Esophagus (tissue), 2 donors: ENCODE data around the gene KRTAP5-4. TPM values are rescaled to one million over a fixed set of nuclear protein-coding genes. Genes with fewer than 3 reads are reported as not detected.

Experiments used
- H3K27ac ChIP-seq, 2 donors: one replicate each; pipeline ENCODE4 v1.5.1; 2013; ENCODE audit warnings: low read depth in 2 of 2, mild to moderate bottlenecking in 2 of 2, inconsistent platforms in 1 of 2, low read length in 1 of 2, moderate library complexity in 1 of 2
- H3K27me3 ChIP-seq, 2 donors: one replicate each; pipeline ENCODE4 v1.6.1; 2013; ENCODE audit warnings: low read length in 2 of 2, control low read depth in 1 of 2, mild to moderate bottlenecking in 1 of 2; ENCODE audit not compliant: insufficient read depth in 2 of 2, control insufficient read depth in 1 of 2
- H3K36me3 ChIP-seq, 2 donors: one replicate each; pipeline ENCODE4 v1.6.1; 2013; ENCODE audit warnings: low read length in 1 of 2; ENCODE audit not compliant: control insufficient read depth in 2 of 2, insufficient read depth in 2 of 2
- H3K4me1 ChIP-seq, 2 donors: one replicate each; pipeline ENCODE4 v1.6.1; 2013; ENCODE audit warnings: low read length in 1 of 2; ENCODE audit not compliant: control insufficient read depth in 2 of 2, insufficient read depth in 2 of 2
- H3K4me3 ChIP-seq, 2 donors: one replicate each; pipeline ENCODE4 v1.5.1; 2013; ENCODE audit warnings: low read length in 2 of 2, mild to moderate bottlenecking in 2 of 2, low read depth in 1 of 2, moderate library complexity in 1 of 2
- H3K9me3 ChIP-seq, 2 donors: one replicate each; pipeline ENCODE4 v1.6.1; 2013; ENCODE audit warnings: mild to moderate bottlenecking in 2 of 2, low read depth in 1 of 2, low read length in 1 of 2, moderate library complexity in 1 of 2; ENCODE audit not compliant: control insufficient read depth in 2 of 2, insufficient read depth in 1 of 2
- WGBS, 2 donors: extraction: QIAGEN DNeasy Blood & Tissue Kit; methylation state at CpG; one replicate each; pipeline ENCODE4 v1.1.7; 2013; 5-methylcytosine and 5-hydroxymethylcytosine counted together
- polyA plus RNA-seq, 2 donors: library from polyadenylated mRNA; stranded (reverse); fragments of 200-250 nt; gene quantifications; one replicate each; pipeline ENCODE4 v1.2.3, GENCODE V29; 2013
- donor health status: healthy with polysubstance abuse.
- donor health status: Bipolar disorder and iron deficiency.

The KRTAP5-4 gene
- polyA plus RNA-seq, 2 donors, result not detected

GRCh38 chr11:1639666-1640065 is 17.7 kb upstream of the KRTAP5-4 start:
- H3K36me3 ChIP-seq, result no peaks in the 10 kb centered on the region
- no peaks in the 10 kb centered on the region for H3K4me1 ChIP-seq
- no peak overlapping the region for H3K27ac ChIP-seq
- no peak overlapping the region for H3K4me3 ChIP-seq
- 45 to 53% methylated on average over 15 of the region's 15 CpGs for WGBS, 2 donors
- H3K9me3 ChIP-seq, result no peaks in the 10 kb centered on the region
- H3K27me3 ChIP-seq, result peaks cover 0 to 2% of the 10 kb centered on the region in 2 donors

- Histone ChIP-seq H3K4me1 (no peaks in the 10 kb centered on the region), H3K27ac (no peak overlapping the region), H3K27me3 (peaks cover 0 to 2% of the 10 kb centered on the region in 2 donors), H3K9me3 (no peaks in the 10 kb centered on the region), H3K4me3 (no peak overlapping the region), H3K36me3 (no peaks in the 10 kb centered on the region)
- 29 to 40% methylated on average over 18 of the region's 18 CpGs for WGBS, 2 donors
Measured at GRCh38 chr11:1639102-1639620, 17.2 kb upstream of the KRTAP5-4 start.

- Histone ChIP-seq H3K27me3 (peaks cover 0 to 2% of the 10 kb centered on the region in 2 donors), H3K27ac (no peak overlapping the region)
Measured at GRCh38 chr11:1638344-1638743, 16.4 kb upstream of the KRTAP5-4 start.

GRCh38 chr11:1637628-1638027 is 15.7 kb upstream of the KRTAP5-4 start:
- no peak overlapping the region for H3K4me3 ChIP-seq
- H3K27me3 ChIP-seq, result peaks cover 0 to 2% of the 10 kb centered on the region in 2 donors
- H3K36me3 ChIP-seq, result no peaks in the 10 kb centered on the region
- no peaks in the 10 kb centered on the region for H3K4me1 ChIP-seq
- no peaks in the 10 kb centered on the region for H3K9me3 ChIP-seq
- H3K27ac ChIP-seq, result no peak overlapping the region
- WGBS, 2 donors, result 91% methylated on average over 2 of the region's 2 CpGs

More at GRCh38 chr11:1638344-1638743, 16.4 kb upstream of the KRTAP5-4 start:
- H3K4me1 ChIP-seq, result no peaks in the 10 kb centered on the region
- 70 to 78% methylated on average over 8 of the region's 8 CpGs for WGBS, 2 donors
- no peaks in the 10 kb centered on the region for H3K36me3 ChIP-seq
- no peaks in the 10 kb centered on the region for H3K9me3 ChIP-seq
- H3K4me3 ChIP-seq, result no peak overlapping the region

GRCh38 chr11:1636291-1636950 is 14.5 kb upstream of the KRTAP5-4 start:
- peaks cover 2 to 3% of the 10 kb centered on the region in 2 donors for H3K27me3 ChIP-seq
- no peak overlapping the region for H3K4me3 ChIP-seq
- 84 to 87% methylated on average over 19 of the region's 19 CpGs for WGBS, 2 donors
- H3K9me3 ChIP-seq, result no peaks in the 10 kb centered on the region
- H3K36me3 ChIP-seq, result no peaks in the 10 kb centered on the region
- no peaks in the 10 kb centered on the region for H3K4me1 ChIP-seq
- H3K27ac ChIP-seq, result no peak overlapping the region

- peaks cover 0 to 4% of the 10 kb centered on the region in 2 donors for H3K9me3 ChIP-seq
Measured at GRCh38 chr11:1633864-1634263, 11.9 kb upstream of the KRTAP5-4 start.

GRCh38 chr11:1632053-1632714 is 10.2 kb upstream of the KRTAP5-4 start:
- Histone ChIP-seq H3K36me3 (no peaks in the 10 kb centered on the region), H3K9me3 (peaks cover 0 to 4% of the 10 kb centered on the region in 2 donors), H3K27me3 (peaks cover 0 to 3% of the 10 kb centered on the region in 2 donors), H3K27ac (no peak overlapping the region), H3K4me3 (no peak overlapping the region), H3K4me1 (peaks cover 0 to 3% of the 10 kb centered on the region in 2 donors)
- 65 to 68% methylated on average over 11 of the region's 11 CpGs for WGBS, 2 donors

More at GRCh38 chr11:1633864-1634263, 11.9 kb upstream of the KRTAP5-4 start:
- WGBS, 2 donors, result 88 to 95% methylated on average over 9 to 10 of the region's 10 CpGs
- H3K4me1 ChIP-seq, result peaks cover 0 to 1% of the 10 kb centered on the region in 2 donors
- no peak overlapping the region for H3K27ac ChIP-seq
- H3K4me3 ChIP-seq, result no peak overlapping the region
- H3K36me3 ChIP-seq, result no peaks in the 10 kb centered on the region
- H3K27me3 ChIP-seq, result peaks cover 0 to 3% of the 10 kb centered on the region in 2 donors

- peaks cover 0 to 3% of the 10 kb centered on the region in 2 donors for H3K4me1 ChIP-seq
- no peaks in the 10 kb centered on the region for H3K36me3 ChIP-seq
- H3K9me3 ChIP-seq, result peaks cover 0 to 4% of the 10 kb centered on the region in 2 donors
- WGBS, 2 donors, result 62 to 71% methylated on average over 13 of the region's 13 CpGs
- H3K27ac ChIP-seq, result no peak overlapping the region
- H3K4me3 ChIP-seq, result no peak overlapping the region
- H3K27me3 ChIP-seq, result peaks cover 0 to 3% of the 10 kb centered on the region in 2 donors
Measured at GRCh38 chr11:1631066-1631568, 9.2 kb upstream of the KRTAP5-4 start.

GRCh38 chr11:1630271-1630670 is 8.3 kb upstream of the KRTAP5-4 start:
- no peak overlapping the region for H3K4me3 ChIP-seq
- no peaks in the 10 kb centered on the region for H3K36me3 ChIP-seq
- H3K27ac ChIP-seq, result no peak overlapping the region
- WGBS, 2 donors, result 55 to 72% methylated on average over 2 of the region's 2 CpGs
- H3K27me3 ChIP-seq, result peaks cover 0 to 3% of the 10 kb centered on the region in 2 donors
- H3K4me1 ChIP-seq, result peaks cover 0 to 3% of the 10 kb centered on the region in 2 donors
- peaks cover 0 to 4% of the 10 kb centered on the region in 2 donors for H3K9me3 ChIP-seq
